Amygdala (tissue), 56 donors: ENCODE data around the gene AFF2.

Experiments
- DNase-seq, 56 donors: peaks; one replicate each; lab custom pipeline; 2025; lab: John Stamatoyannopoulos, UW

AFF2 gene

GRCh38 chrX:148535639-148536038 lies 35.2 kb downstream of the AFF2 start:
- no peak for DNase-seq

- no peak for DNase-seq
Observed at GRCh38 chrX:148536961-148537360, 36.5 kb downstream of the AFF2 start.

GRCh38 chrX:148537556-148538182 lies 37.3 kb downstream of the AFF2 start:
- DNase-seq, result no peak

GRCh38 chrX:148538582-148538981 lies 38.2 kb downstream of the AFF2 start:
- DNase-seq, result no peak

- DNase-seq, result no peak
Observed at GRCh38 chrX:148540114-148540513, 39.7 kb downstream of the AFF2 start.

- DNase-seq, result no peak
Observed at GRCh38 chrX:148540671-148541583, 40.5 kb downstream of the AFF2 start.

GRCh38 chrX:148541584-148541940 lies 41.1 kb downstream of the AFF2 start:
- no peak for DNase-seq

- DNase-seq, result no peak
Observed at GRCh38 chrX:148542481-148543255, 42.3 kb downstream of the AFF2 start.

- no peak for DNase-seq
Observed at GRCh38 chrX:148552775-148553174, 52.4 kb downstream of the AFF2 start.

GRCh38 chrX:148555101-148555500 lies 54.7 kb downstream of the AFF2 start:
- DNase-seq, result no peak

GRCh38 chrX:148555571-148556243 lies 55.3 kb downstream of the AFF2 start:
- DNase-seq, result no peak

- no peak for DNase-seq
Observed at GRCh38 chrX:148556498-148556897, 56.1 kb downstream of the AFF2 start.

- no peak for DNase-seq
Observed at GRCh38 chrX:148562846-148563245, 62.4 kb downstream of the AFF2 start.

- DNase-seq, result no peak
Observed at GRCh38 chrX:148567229-148567628, 66.8 kb downstream of the AFF2 start.

- DNase-seq, result no peak
Observed at GRCh38 chrX:148567779-148568178, 67.4 kb downstream of the AFF2 start.

- DNase-seq, result no peak
Observed at GRCh38 chrX:148568763-148569162, 68.3 kb downstream of the AFF2 start.

- no peak for DNase-seq
Observed at GRCh38 chrX:148572337-148572736, 71.9 kb downstream of the AFF2 start.

GRCh38 chrX:148573119-148573518 lies 72.7 kb downstream of the AFF2 start:
- no peak for DNase-seq

- DNase-seq, result no peak
Observed at GRCh38 chrX:148574237-148574973, 74.0 kb downstream of the AFF2 start.

- DNase-seq, result no peak
Observed at GRCh38 chrX:148576396-148576795, 76.0 kb downstream of the AFF2 start.
